Astrocyte of the hippocampus (primary cell): Measurements from ENCODE around the gene UBE4A.

Experiments
- DNase-seq: peaks from one replicate; pipeline ENCODE4 v3.0.0; 2011; ENCODE audit warnings: low read depth, low spot score

Gene UBE4A

DNA sequence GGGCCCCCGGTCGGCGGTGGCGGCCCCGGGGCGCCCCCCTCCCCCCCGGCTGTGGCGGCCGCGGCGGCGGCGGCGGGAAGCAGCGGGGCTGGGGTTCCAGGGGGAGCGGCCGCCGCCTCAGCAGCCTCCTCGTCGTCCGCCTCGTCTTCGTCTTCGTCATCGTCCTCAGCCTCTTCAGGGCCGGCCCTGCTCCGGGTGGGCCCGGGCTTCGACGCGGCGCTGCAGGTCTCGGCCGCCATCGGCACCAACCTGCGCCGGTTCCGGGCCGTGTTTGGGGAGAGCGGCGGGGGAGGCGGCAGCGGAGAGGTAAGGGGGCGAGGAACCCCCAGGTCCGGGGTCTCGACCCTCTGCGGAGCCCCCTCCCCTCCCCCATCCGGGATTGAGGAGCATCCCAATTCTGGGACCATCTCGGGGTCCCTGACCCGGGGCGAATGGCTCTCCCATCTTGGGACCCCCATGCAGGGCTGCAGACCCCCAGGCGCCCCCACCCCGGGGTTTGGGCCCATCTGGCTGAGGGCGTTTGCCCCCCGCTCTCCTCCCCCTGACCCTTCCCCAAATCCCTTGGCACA is 77.3 kb downstream of the UBE4A start:
- DNase-seq = no peak

DNA sequence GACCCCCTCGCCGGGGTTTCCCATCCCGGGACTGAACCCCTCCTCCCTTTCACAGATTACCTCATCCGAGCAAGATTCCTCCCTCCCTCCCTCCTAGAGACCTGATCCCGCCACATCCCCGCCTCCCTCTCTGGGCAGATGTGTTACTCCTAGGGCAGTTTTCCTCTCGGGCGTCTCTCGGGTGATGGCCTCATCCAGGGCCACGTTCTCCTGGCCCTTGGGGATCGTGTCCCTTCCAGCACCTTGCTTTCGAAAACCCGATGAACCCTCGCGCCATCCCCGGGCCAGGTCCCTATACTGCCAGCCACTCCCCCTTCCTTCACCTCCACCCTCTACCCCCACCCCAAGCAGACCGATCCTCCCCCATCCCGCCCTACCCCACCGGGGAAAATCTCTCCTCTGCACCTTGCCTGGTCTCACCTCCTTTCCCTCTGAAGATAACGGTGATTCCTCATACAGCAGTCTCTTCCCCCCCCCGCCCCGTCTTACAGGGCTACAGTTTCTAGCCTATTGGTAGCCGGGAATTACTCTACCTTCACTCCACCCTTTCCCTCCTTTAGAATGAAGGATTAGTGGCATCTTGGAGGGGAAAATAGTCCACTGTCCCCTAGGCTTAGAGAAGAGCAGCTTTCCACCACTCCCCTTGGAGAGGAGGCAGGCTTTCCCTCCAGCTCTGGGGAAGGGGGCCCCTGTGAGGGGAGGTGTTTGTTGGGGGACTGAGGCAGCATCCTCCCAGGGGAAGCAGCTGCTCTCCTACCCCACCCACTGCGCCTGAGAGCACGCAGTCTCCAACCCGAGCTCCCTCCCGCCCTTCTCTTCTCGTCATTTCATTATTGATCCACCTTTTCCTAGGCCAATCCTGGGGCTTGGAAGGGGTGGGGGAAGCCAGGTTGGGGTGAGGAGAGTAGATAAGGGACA is 78.1 kb downstream of the UBE4A start:
- DNase-seq = peak; percentile 68

- DNase-seq = peak; percentile 85
These were observed 79.0 kb downstream of the UBE4A start for GRCh38 chr11:118438314-118438931.

DNA sequence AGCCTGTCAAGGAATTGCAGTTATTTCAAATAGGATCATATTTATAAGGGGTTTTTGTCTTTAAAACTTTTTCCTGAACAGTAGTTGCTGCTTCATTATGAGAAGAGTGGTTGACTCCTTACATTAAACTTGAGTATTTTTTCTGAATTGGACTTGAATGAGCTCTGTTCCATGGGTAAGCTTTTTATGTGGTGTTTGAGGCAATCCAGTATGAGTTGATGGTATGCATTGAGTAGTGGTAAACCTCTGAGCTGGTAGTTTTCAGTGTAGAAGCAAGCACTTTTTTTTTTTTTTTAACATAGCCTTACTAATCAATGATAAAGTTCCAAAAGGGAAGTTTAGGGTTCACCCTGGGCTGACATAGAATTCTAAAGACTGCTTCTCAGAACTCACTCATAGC is 80.2 kb downstream of the UBE4A start:
- no peak for DNase-seq

DNA sequence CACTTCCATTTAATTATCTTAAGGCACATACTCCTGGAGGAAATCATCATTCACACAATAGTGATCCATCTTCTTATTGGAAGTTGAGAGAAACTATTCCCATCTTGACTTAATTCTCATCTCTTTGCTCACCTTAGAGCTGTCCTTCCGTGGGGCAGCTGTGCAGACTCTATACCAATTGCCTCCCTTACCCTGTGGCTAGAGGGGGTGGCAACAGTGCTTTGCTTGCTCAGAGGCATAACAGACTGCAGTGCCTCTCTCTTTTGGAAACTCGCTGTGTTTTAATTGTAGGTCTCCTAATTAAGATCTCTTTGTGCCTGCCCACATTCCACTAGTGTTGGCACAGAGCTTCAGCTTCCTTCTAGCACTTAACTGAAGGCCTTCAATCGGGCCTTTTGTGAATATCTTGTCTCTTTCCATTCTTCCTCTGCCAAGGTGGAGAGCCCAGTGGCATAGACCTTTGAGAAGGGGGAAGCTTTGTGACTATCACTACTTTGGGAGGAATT is 82.4 kb downstream of the UBE4A start:
- no peak for DNase-seq

- no peak for DNase-seq
These were observed 82.9 kb downstream of the UBE4A start for GRCh38 chr11:118442301-118442700.

GRCh38 chr11:118442908-118443589 is 83.6 kb downstream of the UBE4A start:
- DNase-seq = no peak

DNA sequence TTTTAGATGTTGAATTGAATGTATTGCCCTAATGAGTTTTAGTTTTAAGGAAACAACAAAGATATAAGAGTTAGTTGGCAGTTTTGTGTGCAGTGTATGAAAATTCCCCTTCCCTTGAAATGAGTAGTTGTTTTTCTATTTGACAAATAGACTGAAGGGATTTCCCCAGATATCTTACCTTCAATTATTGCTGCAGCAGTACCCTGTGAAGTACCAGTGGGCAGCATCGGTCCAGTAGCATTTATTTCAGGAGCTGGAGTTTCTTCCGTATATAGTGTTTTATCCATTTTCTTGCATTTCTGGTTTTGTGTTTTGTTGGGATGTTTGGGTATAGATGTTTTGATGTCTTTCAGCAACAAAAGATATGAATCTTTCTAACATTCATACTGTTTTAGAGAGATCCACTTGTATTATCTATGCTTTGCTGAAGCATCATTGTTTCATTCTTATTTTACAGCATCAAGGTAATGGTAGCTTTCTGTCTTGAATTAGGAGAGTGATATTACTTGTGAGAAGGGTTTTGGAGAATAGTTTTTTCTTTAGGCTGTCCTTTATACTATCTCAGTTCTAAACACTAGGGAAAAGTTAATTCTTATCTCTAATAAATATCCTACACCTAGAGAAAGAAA is 84.3 kb downstream of the UBE4A start:
- no peak for DNase-seq

- DNase-seq = no peak
These were observed 88.0 kb downstream of the UBE4A start for GRCh38 chr11:118447423-118447822.

DNA sequence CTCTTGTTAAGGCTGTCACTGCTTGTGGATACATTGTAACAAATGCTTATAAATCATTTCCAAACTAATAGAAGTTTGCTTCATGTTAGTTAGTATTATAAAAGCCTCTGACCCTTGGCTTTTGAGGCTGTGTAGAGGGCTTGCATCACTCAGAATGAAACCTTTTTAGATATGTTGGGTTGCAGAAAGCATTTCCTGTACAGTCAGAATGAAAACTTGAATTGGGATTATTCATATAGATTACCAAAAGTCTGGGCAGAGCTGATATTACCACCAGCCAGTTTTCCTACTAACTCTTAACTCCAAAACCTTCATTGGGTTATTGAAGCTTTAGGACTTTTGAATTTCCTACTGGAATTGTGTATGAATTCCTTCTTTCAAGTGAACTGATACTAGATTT is 88.9 kb downstream of the UBE4A start:
- no peak for DNase-seq
